ENCODE data around the gene PLAC9. TPM values are rescaled to one million over a fixed set of nuclear protein-coding genes. Genes with fewer than 3 reads are reported as not detected.
"Not testable (repeated sequence)": the region's sequence is repeated elsewhere in the genome, so short reads cannot be mapped to it uniquely, and the experiment has no call there.

PLAC9 gene, protein sequence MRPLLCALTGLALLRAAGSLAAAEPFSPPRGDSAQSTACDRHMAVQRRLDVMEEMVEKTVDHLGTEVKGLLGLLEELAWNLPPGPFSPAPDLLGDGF
- polyA plus RNA-seq (2013, experiment 1 of 2; ENCODE audit: insufficient read length) = 14.2 TPM
- 17.8 TPM for polyA plus RNA-seq (2013, experiment 2 of 2; ENCODE audit: insufficient read length)

DNA sequence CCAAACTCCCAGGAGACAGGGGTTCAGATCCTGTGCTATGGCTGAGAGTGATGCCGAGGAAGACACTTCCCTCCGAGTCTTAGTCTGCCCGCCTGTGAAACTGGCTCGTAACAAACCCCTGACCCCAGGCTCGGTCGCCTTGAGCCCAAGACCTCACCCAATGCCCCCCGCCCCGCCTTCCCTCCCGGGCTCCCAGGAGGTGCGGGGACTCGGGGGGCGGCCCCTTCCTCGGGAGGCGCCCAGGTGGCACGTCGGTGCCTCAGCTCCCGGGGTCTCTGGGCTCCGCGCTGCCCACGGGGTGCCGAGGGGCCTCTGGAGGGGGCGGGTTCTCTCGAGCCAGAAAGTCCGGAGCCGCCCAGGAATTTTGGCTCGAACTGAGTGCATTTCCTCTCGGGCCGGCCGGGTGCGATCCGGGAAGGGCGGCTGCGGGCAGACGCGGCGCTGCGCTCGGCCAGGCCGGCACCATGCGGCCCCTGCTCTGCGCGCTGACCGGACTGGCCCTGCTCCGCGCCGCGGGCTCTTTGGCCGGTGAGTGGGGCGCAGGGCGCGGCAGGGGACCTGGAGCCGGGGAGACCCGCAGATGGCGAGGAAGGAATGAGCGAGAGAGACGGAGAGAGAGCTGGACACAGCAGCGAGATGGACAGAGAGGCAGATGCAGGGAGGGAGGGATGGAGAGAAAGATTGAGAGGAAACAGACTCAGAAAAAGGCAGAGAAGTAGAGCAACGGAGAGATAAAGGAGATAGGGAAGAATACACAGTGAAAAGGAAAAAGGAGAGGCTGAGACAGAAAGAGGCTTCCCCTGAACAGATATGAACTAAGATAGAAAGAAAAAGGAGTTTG is at the start of gene PLAC9:
PLAC9 (plus strand) TSS at position 432 of the 841 bp plus-strand sequence; CDS start at position 465, 33 bp downstream.
- peak; percentile 29 for DNase-seq

- no peak for DNase-seq
Measured at GRCh38 chr10:80090121-80090520, 42.4 kb upstream of the PLAC9 start.

DNA sequence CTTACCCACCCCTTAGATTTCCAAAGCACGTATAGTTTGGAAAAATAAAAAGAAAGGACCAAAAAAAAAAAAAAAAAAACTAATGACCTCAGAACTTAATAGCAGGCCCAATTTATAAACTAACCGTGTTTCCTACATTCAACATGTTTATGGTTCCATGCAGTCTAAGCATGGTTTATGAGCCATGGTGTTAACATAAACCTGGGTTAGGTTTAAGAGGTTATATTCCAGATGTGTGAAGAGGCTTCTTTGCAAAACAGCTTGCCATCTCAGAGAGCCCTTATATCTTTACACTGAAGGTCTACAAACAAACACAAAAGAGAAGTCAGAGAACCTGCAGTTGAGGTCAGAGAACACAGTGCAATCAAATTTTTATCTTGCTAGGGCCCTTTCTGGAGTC is 38.3 kb upstream of the PLAC9 start:
- no peak for DNase-seq

DNA sequence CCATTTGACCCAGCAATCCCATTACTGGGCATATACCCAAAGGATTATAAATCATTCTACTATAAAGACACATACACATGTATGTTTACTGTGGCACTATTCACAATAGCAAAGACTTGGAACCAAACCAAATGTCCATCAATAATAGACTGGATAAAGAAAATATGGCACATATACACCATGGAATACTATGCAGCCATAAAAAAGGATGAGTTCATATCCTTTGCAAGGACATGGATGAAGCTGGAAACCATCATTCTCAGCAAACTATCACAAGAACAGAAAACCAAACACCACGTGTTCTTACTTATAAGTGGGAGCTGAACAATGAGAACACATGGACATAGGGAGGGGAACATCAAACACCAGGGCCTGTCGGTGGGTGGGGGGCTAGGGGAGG is 34.3 kb upstream of the PLAC9 start:
- not testable (repeated sequence) for DNase-seq

- DNase-seq = not testable (repeated sequence)
Measured at GRCh38 chr10:80099295-80099694, 33.2 kb upstream of the PLAC9 start.

DNA sequence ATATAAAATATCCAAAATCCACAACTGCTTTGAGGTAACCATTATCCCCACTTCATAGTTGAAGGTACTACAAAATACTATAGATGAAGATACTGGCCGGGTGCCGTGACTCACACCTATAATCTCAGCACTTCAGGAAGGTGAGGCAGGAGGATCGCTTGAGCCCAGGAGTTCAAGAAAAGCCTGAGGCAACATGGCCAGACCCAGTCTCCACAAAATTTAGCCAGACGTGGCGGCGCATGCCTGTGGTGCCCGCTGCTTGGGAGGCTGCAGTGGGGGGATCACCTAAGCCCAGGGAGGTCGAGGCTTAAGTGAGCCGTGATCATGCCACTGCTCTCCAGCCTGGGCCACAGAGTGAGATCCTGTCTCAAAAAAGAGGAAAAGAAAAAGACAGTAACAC is 32.4 kb upstream of the PLAC9 start:
- no peak for DNase-seq

- DNase-seq = no peak
Measured at GRCh38 chr10:80100861-80101695, 31.5 kb upstream of the PLAC9 start.

GRCh38 chr10:80104066-80104926 is 28.2 kb upstream of the PLAC9 start:
- DNase-seq = peak; percentile 84

DNA sequence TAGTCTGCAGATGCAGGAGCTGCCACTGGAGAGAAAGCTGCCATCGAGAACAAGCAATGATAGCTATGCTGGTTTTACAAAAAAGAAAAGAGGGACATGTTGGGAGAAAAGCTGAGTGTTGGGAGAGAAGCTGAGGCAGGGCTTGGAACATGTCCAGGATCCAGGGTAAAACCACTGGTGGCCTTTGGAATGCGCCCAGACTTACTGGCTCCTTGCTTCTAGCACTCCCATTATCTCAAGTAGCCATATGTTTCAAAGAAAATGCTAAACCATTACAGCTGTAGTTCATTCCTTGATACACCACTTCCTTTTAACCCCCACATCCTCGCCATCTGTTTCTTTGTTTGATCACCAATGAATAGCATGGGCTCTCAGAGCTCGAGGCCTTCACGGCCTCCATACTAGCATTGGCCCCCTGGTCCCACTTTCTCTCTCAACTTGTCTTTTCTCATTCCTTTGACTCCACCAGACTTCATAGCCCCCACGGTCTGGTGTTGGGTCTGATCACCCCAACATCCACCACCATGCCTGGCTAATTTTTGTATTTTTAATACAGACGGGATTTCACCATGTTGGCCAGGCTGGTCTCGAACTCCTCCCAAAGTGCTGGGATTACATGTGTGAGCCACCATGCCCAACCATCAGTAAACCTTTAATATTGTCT is 23.8 kb upstream of the PLAC9 start:
- DNase-seq = no peak

DNA sequence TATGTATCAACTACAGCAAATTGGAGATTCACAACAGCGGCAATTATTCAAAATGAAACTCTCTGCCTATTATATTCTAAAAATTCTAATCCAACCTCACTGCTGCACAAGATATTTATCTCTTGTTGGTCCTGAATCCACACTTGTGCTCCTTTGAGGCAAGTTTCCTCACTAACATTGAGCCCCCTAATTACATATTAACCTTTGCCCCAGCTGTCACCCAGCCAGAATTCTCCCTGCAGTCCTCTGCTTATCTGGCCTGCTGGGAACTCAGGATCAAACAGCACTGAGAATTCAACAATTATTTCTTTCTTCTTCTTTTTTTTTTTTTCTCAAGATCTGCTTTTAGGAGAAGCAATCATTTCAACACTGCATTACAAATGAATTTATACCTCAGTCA is 21.5 kb upstream of the PLAC9 start:
- no peak for DNase-seq

DNA sequence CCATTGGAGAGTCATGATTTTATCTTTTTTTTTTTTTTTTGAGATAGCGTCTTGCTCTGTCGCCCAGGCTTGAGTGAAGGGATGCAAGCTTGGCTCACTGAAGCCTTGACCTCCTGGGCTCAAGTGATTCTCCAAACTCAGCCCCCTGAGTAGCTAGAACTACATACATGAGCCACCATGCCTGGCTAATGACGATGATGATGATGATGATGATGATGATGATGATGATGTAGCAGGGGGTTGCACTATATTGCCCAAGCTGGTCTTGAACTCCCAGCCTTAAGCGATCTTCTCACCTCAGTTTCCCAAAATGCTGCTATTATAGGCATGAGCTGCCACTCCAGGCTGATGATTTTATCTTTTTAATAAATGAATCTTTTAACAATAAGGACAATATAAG is 13.9 kb upstream of the PLAC9 start:
- DNase-seq = no peak

DNA sequence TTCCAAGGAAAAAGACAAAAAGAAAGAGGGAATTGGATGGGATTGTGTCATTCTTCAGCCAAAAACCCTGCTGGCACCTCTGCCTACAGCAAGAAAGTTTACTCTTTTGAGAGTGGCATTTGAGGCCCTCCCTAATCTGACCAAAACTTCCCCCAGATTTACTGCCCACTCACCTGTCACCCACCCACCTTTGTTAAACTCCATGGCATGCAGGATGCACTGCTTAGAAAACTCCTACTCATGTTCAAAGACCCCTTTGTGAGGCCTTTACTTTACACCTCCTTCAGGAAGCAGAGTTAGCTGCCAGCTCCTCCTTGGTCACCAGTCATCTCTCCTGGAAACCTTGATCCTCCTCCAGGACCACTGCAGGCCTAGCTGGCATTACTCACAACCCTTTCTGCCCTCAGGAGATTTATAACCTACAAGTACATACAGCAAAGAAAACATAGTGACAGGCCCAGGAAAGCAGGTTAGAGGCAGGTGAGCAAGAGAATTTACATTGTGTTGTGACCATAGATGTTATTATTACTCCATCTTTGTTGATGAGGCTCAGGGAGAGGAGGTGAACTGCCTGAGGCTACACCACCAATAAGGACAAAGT is 10.3 kb upstream of the PLAC9 start:
- no peak for DNase-seq

DNA sequence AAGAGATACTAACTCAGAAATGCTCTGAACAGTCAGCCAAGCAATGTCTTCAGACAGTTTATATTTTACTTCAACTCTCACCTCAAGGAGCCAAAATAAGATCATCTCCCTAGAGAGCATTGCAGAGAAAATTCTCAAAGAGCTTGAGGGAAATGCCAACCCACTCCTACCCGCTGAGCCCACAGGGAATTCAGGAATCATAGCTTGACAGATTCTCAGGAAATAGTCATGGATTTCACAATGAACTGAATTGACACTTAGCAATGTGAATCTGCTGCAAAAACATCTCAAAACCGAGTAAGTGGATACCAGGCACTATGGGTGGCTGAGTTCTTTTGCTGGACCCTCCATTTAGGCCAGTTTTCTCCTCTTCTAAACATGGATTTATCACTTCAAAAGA is 9.8 kb upstream of the PLAC9 start:
- no peak for DNase-seq

DNA sequence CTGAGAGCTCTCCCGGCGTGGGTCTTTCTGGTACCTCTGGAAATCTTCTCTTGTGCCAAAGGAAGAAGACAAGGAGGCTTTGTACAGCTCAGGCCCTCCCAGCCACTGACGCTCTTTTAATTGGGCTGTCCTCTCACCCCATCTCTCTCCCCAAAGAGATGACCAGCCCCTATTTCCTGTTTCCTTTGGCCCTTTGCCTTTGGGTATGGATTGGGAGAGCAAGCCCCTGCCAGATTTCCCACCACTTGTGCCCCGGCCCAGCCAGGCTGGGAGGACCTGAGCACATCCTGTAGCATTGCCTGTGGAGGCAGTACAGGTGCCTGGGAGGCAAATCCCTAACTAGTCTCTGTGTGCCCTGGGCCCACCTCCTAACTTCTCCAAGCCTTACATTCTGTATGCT is 5.7 kb upstream of the PLAC9 start:
- no peak for DNase-seq

GRCh38 chr10:80131499-80131901 is 1.0 kb upstream of the PLAC9 start:
- no peak for DNase-seq

- no peak for DNase-seq
Measured at GRCh38 chr10:80133206-80133605, 676 bp downstream of the PLAC9 start.

DNA sequence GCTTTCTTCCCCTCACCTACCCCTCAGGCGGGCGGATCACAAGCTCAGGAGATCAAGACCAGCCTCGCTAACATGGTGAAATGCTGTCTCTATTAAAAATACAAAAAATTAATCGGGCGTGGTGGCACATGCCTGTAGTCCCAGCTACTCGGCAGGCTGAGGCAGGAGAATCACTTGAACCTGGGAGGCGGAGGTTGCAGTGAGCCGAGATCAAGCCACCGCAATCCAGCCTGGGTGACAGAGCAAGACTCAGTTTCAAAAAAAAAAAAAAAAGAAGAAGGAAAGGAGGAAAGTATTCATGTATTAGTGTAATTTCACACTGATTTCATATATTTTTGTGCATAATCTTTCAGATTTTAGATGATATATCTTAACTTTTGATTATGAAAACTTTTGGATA is 1.2 kb downstream of the PLAC9 start:
- DNase-seq = not testable (repeated sequence)

- DNase-seq = peak; percentile 86
Measured at GRCh38 chr10:80136134-80136571, 3.6 kb downstream of the PLAC9 start.

GRCh38 chr10:80137031-80137862 is 4.7 kb downstream of the PLAC9 start:
- DNase-seq = peak; percentile 64

- DNase-seq = no peak
Measured at GRCh38 chr10:80137920-80138319, 5.4 kb downstream of the PLAC9 start.

All from fibroblast of skin of abdomen (primary cell).